Hepatocyte (in vitro differentiated cells): ENCODE data around the gene GPSM3. TPM values are rescaled to one million over a fixed set of nuclear protein-coding genes. Genes with fewer than 3 reads are reported as not detected.

Experiments used
- DNase-seq: peaks from one replicate; pipeline ENCODE4 v3.0.0-alpha.2; 2016; ENCODE audit warnings: low spot score
- H2AFZ ChIP-seq: fragments of 200-600 bp; sonication (generic); 2 replicates; pipeline ENCODE4 v1.6.0; 2016; ENCODE audit warnings: antibody characterized with exemption, mild to moderate bottlenecking
- H3K27ac ChIP-seq: fragments of 200-600 bp; sonication (generic); 2 replicates; pipeline ENCODE4 v1.5.1; 2016; ENCODE audit warnings: mild to moderate bottlenecking
- H3K27me3 ChIP-seq: fragments of 200-600 bp; sonication (generic); 2 replicates; pipeline ENCODE4 v1.6.1; 2016
- H3K36me3 ChIP-seq: fragments of 200-600 bp; sonication (generic); replicated peaks from 2 replicates; pipeline ENCODE4 v1.5.1; 2016; ENCODE audit warnings: low read depth; ENCODE audit not compliant: insufficient read depth
- H3K4me1 ChIP-seq: fragments of 200-600 bp; sonication (generic); 2 replicates; pipeline ENCODE4 v1.5.1; 2016; ENCODE audit warnings: mild to moderate bottlenecking, moderate library complexity; ENCODE audit not compliant: insufficient read depth
- H3K4me2 ChIP-seq: fragments of 200-600 bp; sonication (generic); 2 replicates; pipeline ENCODE4 v1.6.0; 2016
- H3K4me3 ChIP-seq: fragments of 200-600 bp; sonication (generic); 2 replicates; pipeline ENCODE4 v1.5.1; 2016; ENCODE audit warnings: mild to moderate bottlenecking
- H3K79me2 ChIP-seq: fragments of 200-600 bp; sonication (generic); 2 replicates; pipeline ENCODE4 v1.6.0; 2017; ENCODE audit warnings: mild to moderate bottlenecking
- H3K9me2 ChIP-seq: fragments of 200-600 bp; sonication (generic); replicated peaks from 2 replicates; pipeline ENCODE4 v1.6.0; 2017; ENCODE audit warnings: mild to moderate bottlenecking; ENCODE audit not compliant: insufficient read depth
- H3K9me3 ChIP-seq: fragments of 200-600 bp; sonication (generic); 2 replicates; pipeline ENCODE4 v1.5.1; 2016; ENCODE audit warnings: low read depth, mild to moderate bottlenecking
- H4K20me1 ChIP-seq: fragments of 200-600 bp; sonication (generic); 2 replicates; pipeline ENCODE4 v1.6.0; 2016; ENCODE audit warnings: mild to moderate bottlenecking; ENCODE audit not compliant: insufficient read depth, poor library complexity, severe bottlenecking
- EZH2 ChIP-seq: fragments of 200-600 bp; sonication (generic); IDR thresholded peaks from 2 replicates; pipeline ENCODE4 v1.6.1; 2016; ENCODE audit warnings: antibody characterized with exemption, mild to moderate bottlenecking, borderline replicate concordance
- EZH2phosphoT487 ChIP-seq: fragments of 200-600 bp; sonication (generic); IDR thresholded peaks from one replicate; pipeline ENCODE4 v1.6.1; 2018; ENCODE audit warnings: antibody characterized with exemption, mild to moderate bottlenecking, low read depth, moderate library complexity; ENCODE audit not compliant: unreplicated experiment, severe bottlenecking
- WGBS: methylation state at CpG from one replicate; pipeline ENCODE4 v1.1.6; 2016; ENCODE audit warnings: low lambda C conversion rate; ENCODE audit errors: missing lambda C conversion rate; 5-methylcytosine and 5-hydroxymethylcytosine counted together
- polyA plus RNA-seq: library from polyadenylated mRNA; unstranded; fragments of >200 nt; fragmentation: Nextera tagmentation; extraction: Ambion mirVana; gene quantifications from 2 replicates; pipeline ENCODE4 v1.2.1, GENCODE V29; 2016
- total RNA-seq: library from RNA; depleted of rRNA; stranded (reverse); fragments of >200 nt; gene quantifications from 2 replicates; pipeline ENCODE4 v1.2.3, GENCODE V29; 2014
- TF ChIP-seq, protein P1 (sequence below): fragments of 200-600 bp; sonication (generic); IDR thresholded peaks from 2 replicates; pipeline ENCODE4 v1.5.1; 2016; ENCODE audit warnings: antibody characterized with exemption, mild to moderate bottlenecking; ENCODE audit not compliant: poor library complexity

GPSM3 gene
- total and polyA plus RNA-seq, 2 experiments from 2014 or later = 3.4 to 4.3 TPM

DNA sequence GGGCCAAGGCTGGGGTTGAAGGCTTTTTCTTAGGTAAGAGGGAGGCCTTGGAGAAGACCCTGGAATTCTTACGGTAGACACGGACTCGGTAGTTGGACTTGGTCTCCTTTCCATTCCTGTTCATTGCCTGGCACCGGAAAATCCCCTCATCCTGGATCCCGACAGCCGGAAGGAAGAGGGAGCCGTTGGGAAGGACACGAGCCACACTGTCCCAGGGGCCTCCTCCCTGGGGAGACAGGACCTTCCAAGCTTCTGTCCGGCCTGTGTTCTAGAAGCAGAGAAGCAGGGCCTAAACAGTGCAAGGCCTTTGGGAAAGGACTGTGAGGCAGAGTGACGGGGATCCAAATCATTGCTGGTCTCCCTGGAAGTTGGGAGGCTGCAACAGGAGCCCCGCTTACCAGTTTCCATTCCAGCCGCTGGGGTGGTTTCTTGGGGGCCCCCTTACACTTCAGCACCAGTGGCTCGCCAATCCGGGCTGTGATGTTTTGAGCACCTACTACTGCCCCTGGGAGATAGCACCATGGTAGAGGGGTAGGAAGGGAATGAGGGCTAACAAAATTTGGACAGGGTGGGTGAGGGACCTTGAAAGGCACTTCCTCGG, 8.9 kb downstream of the GPSM3 start:
- Histone ChIP-seq H3K9me3 (no peaks in the 10 kb centered on the region), H3K79me2 (peaks cover 33% of the 10 kb centered on the region), H2AFZ (no peak overlapping the region), H3K9me2 (no peaks in the 10 kb centered on the region), H3K27ac (no peak overlapping the region), H3K4me3 (no peak overlapping the region), H4K20me1 (no peaks in the 10 kb centered on the region), H3K27me3 (no peaks in the 10 kb centered on the region), H3K36me3 (no peaks in the 10 kb centered on the region), H3K4me1 (peaks cover 24% of the 10 kb centered on the region), H3K4me2 (no peak overlapping the region)
- no peak for DNase-seq
- TF ChIP-seq, protein P1, sequence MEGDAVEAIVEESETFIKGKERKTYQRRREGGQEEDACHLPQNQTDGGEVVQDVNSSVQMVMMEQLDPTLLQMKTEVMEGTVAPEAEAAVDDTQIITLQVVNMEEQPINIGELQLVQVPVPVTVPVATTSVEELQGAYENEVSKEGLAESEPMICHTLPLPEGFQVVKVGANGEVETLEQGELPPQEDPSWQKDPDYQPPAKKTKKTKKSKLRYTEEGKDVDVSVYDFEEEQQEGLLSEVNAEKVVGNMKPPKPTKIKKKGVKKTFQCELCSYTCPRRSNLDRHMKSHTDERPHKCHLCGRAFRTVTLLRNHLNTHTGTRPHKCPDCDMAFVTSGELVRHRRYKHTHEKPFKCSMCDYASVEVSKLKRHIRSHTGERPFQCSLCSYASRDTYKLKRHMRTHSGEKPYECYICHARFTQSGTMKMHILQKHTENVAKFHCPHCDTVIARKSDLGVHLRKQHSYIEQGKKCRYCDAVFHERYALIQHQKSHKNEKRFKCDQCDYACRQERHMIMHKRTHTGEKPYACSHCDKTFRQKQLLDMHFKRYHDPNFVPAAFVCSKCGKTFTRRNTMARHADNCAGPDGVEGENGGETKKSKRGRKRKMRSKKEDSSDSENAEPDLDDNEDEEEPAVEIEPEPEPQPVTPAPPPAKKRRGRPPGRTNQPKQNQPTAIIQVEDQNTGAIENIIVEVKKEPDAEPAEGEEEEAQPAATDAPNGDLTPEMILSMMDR = no peak
- TF ChIP-seq EZH2 (no peak), EZH2phosphoT487 (no peak)
- 87% methylated on average over 15 of the region's 15 CpGs for WGBS

DNA sequence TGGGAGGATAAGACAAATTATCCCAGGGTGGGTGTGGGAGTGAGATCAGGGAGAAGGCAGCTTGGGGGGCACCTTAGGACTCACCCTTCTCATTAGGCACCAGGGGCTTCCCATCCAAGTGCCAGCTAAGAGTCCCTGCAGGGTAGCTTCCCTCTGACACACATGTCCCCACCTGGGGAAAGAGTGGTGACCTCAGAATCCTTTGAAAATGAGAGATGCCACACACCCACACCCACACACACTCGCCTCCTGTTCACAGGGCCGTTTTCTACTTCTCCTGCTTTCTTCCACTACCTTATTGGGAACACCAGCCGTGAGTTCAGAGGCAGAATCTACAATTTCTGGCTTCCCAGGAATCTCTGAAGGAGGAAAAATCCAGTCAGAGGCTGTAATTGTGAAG, 9.4 kb downstream of the GPSM3 start:
- H3K4me1 ChIP-seq = peaks cover 24% of the 10 kb centered on the region
- H3K27me3 ChIP-seq = no peaks in the 10 kb centered on the region
- no peaks in the 10 kb centered on the region for H4K20me1 ChIP-seq
- no peaks in the 10 kb centered on the region for H3K9me3 ChIP-seq
- H3K9me2 ChIP-seq = no peaks in the 10 kb centered on the region
- no peak for DNase-seq
- no peaks in the 10 kb centered on the region for H3K36me3 ChIP-seq
- peaks cover 28% of the 10 kb centered on the region for H3K79me2 ChIP-seq
- H3K27ac ChIP-seq = no peak overlapping the region
- 97% methylated on average over 3 of the region's 3 CpGs for WGBS
- no peak overlapping the region for H3K4me2 ChIP-seq
- no peak overlapping the region for H2AFZ ChIP-seq
- TF ChIP-seq, protein P1 = no peak
- TF ChIP-seq EZH2 = no peak
- H3K4me3 ChIP-seq = no peak overlapping the region

DNA sequence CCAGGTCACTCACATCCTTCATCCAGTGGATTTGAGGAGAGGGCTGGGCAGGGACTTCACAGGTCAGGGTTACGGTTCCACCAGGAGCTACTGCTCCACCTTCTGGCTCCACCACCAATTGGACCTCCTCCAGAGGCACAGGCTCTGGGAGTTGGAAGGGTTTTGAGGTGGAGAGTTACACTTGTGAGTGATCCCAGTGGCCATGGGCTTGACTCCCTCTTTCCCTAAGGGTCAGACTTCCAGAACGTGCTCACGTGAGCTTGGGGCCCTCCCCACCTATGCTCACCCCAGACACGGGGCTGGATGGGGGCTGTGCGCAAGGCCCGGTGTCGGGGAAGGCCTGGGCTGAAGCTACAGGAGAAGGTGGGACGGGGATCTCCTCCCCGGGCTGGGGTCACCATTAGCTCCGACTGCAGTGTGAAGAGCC, 9.9 kb downstream of the GPSM3 start:
- H3K4me2 ChIP-seq = no peak overlapping the region
- H3K27me3 ChIP-seq = no peaks in the 10 kb centered on the region
- H4K20me1 ChIP-seq = no peaks in the 10 kb centered on the region
- no peak overlapping the region for H2AFZ ChIP-seq
- TF ChIP-seq EZH2phosphoT487 = no peak
- no peaks in the 10 kb centered on the region for H3K9me2 ChIP-seq
- H3K27ac ChIP-seq = no peak overlapping the region
- no peak for DNase-seq
- H3K4me3 ChIP-seq = no peak overlapping the region
- H3K36me3 ChIP-seq = no peaks in the 10 kb centered on the region
- 95% methylated on average over 10 of the region's 10 CpGs for WGBS
- H3K4me1 ChIP-seq = peaks cover 24% of the 10 kb centered on the region
- H3K79me2 ChIP-seq = peaks cover 23% of the 10 kb centered on the region
- H3K9me3 ChIP-seq = no peaks in the 10 kb centered on the region

DNA sequence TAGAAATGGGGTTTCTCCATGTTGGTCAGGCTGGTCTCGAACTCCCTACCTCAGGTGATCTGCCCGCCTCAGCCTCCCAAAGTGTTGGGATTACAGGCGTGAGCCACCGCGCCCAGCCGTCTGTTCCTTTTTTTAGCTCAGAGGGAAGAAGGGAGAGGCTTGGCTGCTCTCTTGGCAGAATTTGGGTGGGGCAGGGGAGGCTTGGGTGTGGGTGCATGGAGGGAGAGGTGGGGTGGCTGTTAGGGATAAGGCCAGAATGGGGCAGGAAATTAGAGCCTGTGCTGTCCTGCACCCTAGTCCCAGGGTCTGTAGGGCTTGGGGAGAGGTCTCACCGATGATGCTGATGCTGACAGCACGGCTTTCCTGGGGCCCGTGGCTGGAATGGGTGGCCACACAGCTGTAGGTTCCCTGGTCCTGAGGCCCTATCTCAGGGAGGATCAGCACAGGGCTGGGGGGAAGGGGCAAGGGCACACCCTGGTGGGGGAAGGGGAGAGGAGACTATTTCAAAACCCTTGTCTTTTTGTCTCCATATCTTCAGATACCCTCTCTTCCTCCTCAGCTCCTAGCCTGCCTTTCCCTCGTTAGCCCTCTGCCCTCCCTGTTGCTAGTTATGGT, 10.4 kb downstream of the GPSM3 start:
- Histone ChIP-seq H3K4me3 (no peak overlapping the region), H3K79me2 (peaks cover 18% of the 10 kb centered on the region), H3K9me3 (no peaks in the 10 kb centered on the region), H3K9me2 (no peaks in the 10 kb centered on the region), H2AFZ (no peak overlapping the region), H3K27ac (no peak overlapping the region), H3K4me2 (no peak overlapping the region), H4K20me1 (no peaks in the 10 kb centered on the region), H3K27me3 (no peaks in the 10 kb centered on the region), H3K4me1 (peaks cover 24% of the 10 kb centered on the region), H3K36me3 (no peaks in the 10 kb centered on the region)
- 92% methylated on average over 10 of the region's 10 CpGs for WGBS
- TF ChIP-seq EZH2 (no peak), EZH2phosphoT487 (no peak)
- TF ChIP-seq, protein P1 = no peak
- DNase-seq = no peak
